Lung (tissue), 12 donors: ENCODE measurements around the gene BMI1. TPM values are rescaled to one million over a fixed set of nuclear protein-coding genes. Genes with fewer than 3 reads are reported as not detected.
A peak's percentile ranks its signal among the peaks of the same experiment; 100 is the strongest.

Experiments used
- ATAC-seq: fragments of 200-7000 bp; cut with Tn5 transposase; one replicate; pipeline ENCODE4 v1.9.1; 2020; ENCODE audit warnings: moderate number of reproducible peaks; ENCODE audit not compliant: insufficient read depth, low FRiP score
- DNase-seq, 3 donors: peaks; one replicate each; pipeline ENCODE4 v3.0.0-alpha.2; 2013 to 2017
- H3K27ac ChIP-seq, 2 donors: one replicate each; pipeline ENCODE4 v1.5.1; 2013; ENCODE audit warnings: mild to moderate bottlenecking in 2 of 2, moderate library complexity in 2 of 2, control low read depth in 1 of 2, inconsistent platforms in 1 of 2, low read depth in 1 of 2, low read length in 1 of 2
- H3K27me3 ChIP-seq, 3 donors: one replicate each; pipeline ENCODE4 v1.5.1; 2013; ENCODE audit warnings: low read length in 2 of 3; ENCODE audit not compliant: control insufficient read depth in 3 of 3, insufficient read depth in 3 of 3
- H3K36me3 ChIP-seq, 4 donors: one replicate each; pipeline ENCODE4 v1.5.1; 2013; ENCODE audit warnings: low read length in 4 of 4, mild to moderate bottlenecking in 1 of 4, moderate library complexity in 1 of 4; ENCODE audit not compliant: control insufficient read depth in 4 of 4, insufficient read depth in 4 of 4
- H3K4me1 ChIP-seq, 5 donors: one replicate each; pipeline ENCODE4 v1.5.1; 2013; ENCODE audit warnings: low read length in 5 of 5, mild to moderate bottlenecking in 2 of 5, moderate library complexity in 1 of 5; ENCODE audit not compliant: control insufficient read depth in 5 of 5, insufficient read depth in 5 of 5
- H3K4me3 ChIP-seq: one replicate; pipeline ENCODE4 v1.5.1; 2013; ENCODE audit warnings: mild to moderate bottlenecking, control low read depth, moderate library complexity
- H3K9ac ChIP-seq, 2 donors: one replicate each; pipeline ENCODE4 v1.5.1; 2013; ENCODE audit warnings: low read length in 2 of 2, control low read depth in 1 of 2; ENCODE audit not compliant: insufficient read depth in 1 of 2
- H3K9me3 ChIP-seq, 4 donors: one replicate each; pipeline ENCODE4 v1.5.1; 2013; ENCODE audit warnings: low read length in 3 of 4, mild to moderate bottlenecking in 1 of 4, moderate library complexity in 1 of 4; ENCODE audit not compliant: control insufficient read depth in 4 of 4, insufficient read depth in 3 of 4
- WGBS, 2 donors: extraction: QIAGEN DNeasy Blood & Tissue Kit; methylation state at CpG; one replicate each; pipeline ENCODE4 v1.1.7; 2013; 5-methylcytosine and 5-hydroxymethylcytosine counted together
- polyA plus RNA-seq, 2 donors: library from polyadenylated mRNA; stranded (reverse); fragments of 200-250 nt; gene quantifications; one replicate each; pipeline ENCODE4 v1.2.1, GENCODE V29; 2013
- total RNA-seq, 2 donors: library from RNA; depleted of rRNA in 1 of 2; stranded (reverse); fragments of >200 nt in 1 of 2; gene quantifications; one replicate each; pipeline ENCODE4 v1.2.1, GENCODE V29; 2014 to 2021
- TF ChIP-seq, protein P1 (sequence below): IDR thresholded peaks from 2 replicates; pipeline ENCODE4 v1.5.1; 2012; ENCODE audit warnings: mild to moderate bottlenecking; ENCODE audit errors: control extremely low read depth, extremely low read depth
- donor health status: control.
- donor health status: control.
- donor health status: Bipolar disorder and iron deficiency.
- donor health status: healthy.
- donor health status: DM: yes; HTN: yes; CAD: no.

BMI1 gene
- total and polyA plus RNA-seq, 4 donors, result 21.9 to 81.1 (median 31.6) TPM

- TF ChIP-seq, protein P1, sequence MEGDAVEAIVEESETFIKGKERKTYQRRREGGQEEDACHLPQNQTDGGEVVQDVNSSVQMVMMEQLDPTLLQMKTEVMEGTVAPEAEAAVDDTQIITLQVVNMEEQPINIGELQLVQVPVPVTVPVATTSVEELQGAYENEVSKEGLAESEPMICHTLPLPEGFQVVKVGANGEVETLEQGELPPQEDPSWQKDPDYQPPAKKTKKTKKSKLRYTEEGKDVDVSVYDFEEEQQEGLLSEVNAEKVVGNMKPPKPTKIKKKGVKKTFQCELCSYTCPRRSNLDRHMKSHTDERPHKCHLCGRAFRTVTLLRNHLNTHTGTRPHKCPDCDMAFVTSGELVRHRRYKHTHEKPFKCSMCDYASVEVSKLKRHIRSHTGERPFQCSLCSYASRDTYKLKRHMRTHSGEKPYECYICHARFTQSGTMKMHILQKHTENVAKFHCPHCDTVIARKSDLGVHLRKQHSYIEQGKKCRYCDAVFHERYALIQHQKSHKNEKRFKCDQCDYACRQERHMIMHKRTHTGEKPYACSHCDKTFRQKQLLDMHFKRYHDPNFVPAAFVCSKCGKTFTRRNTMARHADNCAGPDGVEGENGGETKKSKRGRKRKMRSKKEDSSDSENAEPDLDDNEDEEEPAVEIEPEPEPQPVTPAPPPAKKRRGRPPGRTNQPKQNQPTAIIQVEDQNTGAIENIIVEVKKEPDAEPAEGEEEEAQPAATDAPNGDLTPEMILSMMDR, result no peak
- Histone ChIP-seq H3K4me3 (peak overlapping the region; percentile 86), H3K27ac (no peak overlapping the region), H3K9ac (peak overlapping the region in 1 of 2 donors; percentile 3), H3K9me3 (no peaks in the 10 kb centered on the region), H3K36me3 (no peaks in the 10 kb centered on the region), H3K27me3 (peaks cover 0 to 35% (median 33%) of the 10 kb centered on the region in 3 donors), H3K4me1 (peaks cover 0 to 37% (median 12%) of the 10 kb centered on the region in 5 donors)
- no peak for ATAC-seq
- no peak for DNase-seq
- 75% methylated on average over 5 of the region's 5 CpGs for WGBS, 2 donors
Observed at GRCh38 chr10:22322641-22323160, 1.8 kb downstream of the BMI1 start.

GRCh38 chr10:22323538-22324305, 2.8 kb downstream of the BMI1 start:
- no peak overlapping the region for H3K4me3 ChIP-seq
- 86 to 88% methylated on average over 5 of the region's 5 CpGs for WGBS, 2 donors
- peak in 1 of 3 donors; percentile 8 for DNase-seq

GRCh38 chr10:22324413-22324812, 3.5 kb downstream of the BMI1 start:
- TF ChIP-seq, protein P1, result no peak
- Histone ChIP-seq H3K9me3 (peaks cover 0 to 1% (median 0%) of the 10 kb centered on the region in 4 donors), H3K36me3 (peaks cover 0 to 10% (median 4%) of the 10 kb centered on the region in 4 donors), H3K27me3 (peaks cover 0 to 26% (median 24%) of the 10 kb centered on the region in 3 donors), H3K27ac (no peak overlapping the region), H3K9ac (no peak overlapping the region), H3K4me1 (peaks cover 0 to 36% (median 12%) of the 10 kb centered on the region in 5 donors), H3K4me3 (no peak overlapping the region)
- WGBS, 2 donors, result 73 to 79% methylated on average over 4 of the region's 4 CpGs
- ATAC-seq (no peak), DNase-seq (peak in 2 of 3 donors; percentile 14 to 32)

More at GRCh38 chr10:22323538-22324305, 2.8 kb downstream of the BMI1 start:
- H3K4me1 ChIP-seq, result peaks cover 0 to 36% (median 12%) of the 10 kb centered on the region in 5 donors
- no peaks in the 10 kb centered on the region for H3K9me3 ChIP-seq
- no peak overlapping the region for H3K9ac ChIP-seq
- H3K27ac ChIP-seq, result no peak overlapping the region
- no peak for ATAC-seq
- TF ChIP-seq, protein P1, result no peak
- H3K36me3 ChIP-seq, result peaks cover 0 to 3% (median 0%) of the 10 kb centered on the region in 4 donors
- peaks cover 0 to 29% (median 27%) of the 10 kb centered on the region in 3 donors for H3K27me3 ChIP-seq
